Ovary (tissue), 9 donors: ENCODE measurements around the gene CST9L. TPM values are rescaled to one million over a fixed set of nuclear protein-coding genes. Genes with fewer than 3 reads are reported as not detected.
"Not testable (repeated sequence)": the region's sequence is repeated elsewhere in the genome, so short reads cannot be mapped to it uniquely, and the experiment has no call there.

Source experiments
- DNase-seq, 5 donors: peaks; one replicate each; pipeline ENCODE4 v3.0.0-alpha.2; 2019 to 2020
- H3K27ac ChIP-seq, 2 donors: fragments of 200-600 bp; one replicate each; pipeline versions ENCODE4 v1.5.1 to v1.8.0; 2019 to 2022
- H3K27me3 ChIP-seq: fragments of 200-600 bp; one replicate; pipeline ENCODE4 v1.8.0; 2022
- H3K36me3 ChIP-seq: fragments of 200-600 bp; sonication (generic); one replicate; pipeline ENCODE4 v1.5.1; 2019
- H3K4me1 ChIP-seq: one replicate; pipeline ENCODE4 v1.8.1; 2013; ENCODE audit warnings: mild to moderate bottlenecking, moderate library complexity; ENCODE audit not compliant: insufficient read depth
- H3K4me3 ChIP-seq: fragments of 200-600 bp; sonication (generic); one replicate; pipeline ENCODE4 v1.5.1; 2017
- H3K9me3 ChIP-seq, 2 donors: fragments of 200-600 bp in 1 of 2; sonication (generic) in 1 of 2; one replicate each; pipeline versions ENCODE4 v1.5.1 to v1.8.1; 2013 to 2019; ENCODE audit warnings: mild to moderate bottlenecking in 1 of 2, moderate library complexity in 1 of 2
- CTCF ChIP-seq, 3 donors: fragments of 450-650 bp in 2 of 3; fragments of 200-600 bp in 1 of 3; IDR thresholded peaks; one replicate each; pipeline versions ENCODE4 v1.5.1 to v1.8.0; 2016 to 2022; ENCODE audit warnings: antibody characterized with exemption in 3 of 3, mild to moderate bottlenecking in 1 of 3
- EP300 ChIP-seq: sonication (generic); formaldehyde crosslinking; IDR thresholded peaks from one replicate; pipeline ENCODE4 v1.6.1; 2017; ENCODE audit warnings: antibody characterized with exemption
- POLR2A ChIP-seq: fragments of 450-650 bp; IDR thresholded peaks from one replicate; pipeline ENCODE4 v1.6.1; 2017; ENCODE audit warnings: antibody characterized with exemption, mild to moderate bottlenecking, moderate library complexity
- WGBS, 3 donors: extraction: QIAGEN DNeasy Blood & Tissue Kit in 1 of 3; methylation state at CpG; one replicate each; pipeline versions ENCODE4 v1.1.5 to v1.1.7; 2013 to 2017; 5-methylcytosine and 5-hydroxymethylcytosine counted together
- intact Hi-C, 4 donors: fragments of 100-400 bp; cut with DNase I; formaldehyde crosslinking; loops; one replicate each; pipeline versions ENCODE4 v1.11.0 to v1.15.1; 2022 to 2023
- polyA plus RNA-seq, 2 donors: library from polyadenylated mRNA; stranded (reverse); fragments of 200-250 nt in 1 of 2; fragments of 350-450 nt in 1 of 2; fragmentation: Illumina TruSeq in 1 of 2; extraction: RNeasy Lipid Tissue Mini Kit (QIAGEN cat#74804) in 1 of 2; gene quantifications; one replicate each; pipeline ENCODE4 v1.2.3, GENCODE V29; 2013 to 2014
- total RNA-seq, 7 donors: library from RNA; depleted of rRNA in 2 of 7; stranded (reverse); fragments of >200 nt in 2 of 7; fragmentation: NEBNext Ultra II Directional in 3 of 7; extraction: Animal tissue kit (Norgen Biotek cat#: 25700) in 3 of 7; gene quantifications; one replicate each; pipeline versions ENCODE4 v1.1.0 to v1.2.4, GENCODE V29; 2016 to 2023
- donor health status: DM: no; HTN: no; CAD: no; lungs with moderate emphysema.
- donor health status: DM: no; HTN: no; CAD: no.
- donor health status: Bipolar disorder and iron deficiency.
- donor health status: DM: yes; HTN: yes; CAD: no.
- donor health status: DM: no; HTN: no; CAD: no.
- donor health status: DM: yes; HTN: yes; CAD: no.

CST9L gene
- total and polyA plus RNA-seq, 9 donors: not detected

GRCh38 chr20:23582293-23582692, 14.0 kb upstream of the CST9L start:
- H3K4me3 ChIP-seq: no peak overlapping the region
- no peaks in the 10 kb centered on the region for H3K27me3 ChIP-seq
- TF ChIP-seq POLR2A: no peak
- no peak for TF ChIP-seq CTCF (IDR thresholded peaks at IDR 0.05)
- no peak for TF ChIP-seq EP300
- no peaks in the 10 kb centered on the region for H3K4me1 ChIP-seq
- no peak for DNase-seq
- WGBS, 3 donors: 65 to 94% (median 79%) methylated on average over 1 of the region's 1 CpG
- intact Hi-C loops: no loop called here
- no peaks in the 10 kb centered on the region for H3K36me3 ChIP-seq
- no peaks in the 10 kb centered on the region for H3K9me3 ChIP-seq
- no peak overlapping the region for H3K27ac ChIP-seq

- H3K4me3 ChIP-seq, H3K27ac ChIP-seq, H3K9me3 ChIP-seq, intact Hi-C loops, H3K36me3 ChIP-seq, H3K27me3 ChIP-seq, DNase-seq, H3K4me1 ChIP-seq: not testable (repeated sequence)
- 78 to 89% (median 78%) methylated on average over 9 of the region's 9 CpGs for WGBS, 3 donors
These were observed 13.5 kb upstream of the CST9L start for GRCh38 chr20:23581833-23582232.

GRCh38 chr20:23574977-23575376, 6.7 kb upstream of the CST9L start:
- H3K9me3 ChIP-seq: no peaks in the 10 kb centered on the region
- TF ChIP-seq CTCF (IDR thresholded peaks at IDR 0.05) (no peak), POLR2A (no peak), EP300 (no peak)
- no peak for DNase-seq
- intact Hi-C loops: no loop called here
- H3K36me3 ChIP-seq: no peaks in the 10 kb centered on the region
- H3K27me3 ChIP-seq: no peaks in the 10 kb centered on the region
- H3K4me3 ChIP-seq: no peak overlapping the region
- H3K27ac ChIP-seq: no peak overlapping the region
- H3K4me1 ChIP-seq: no peaks in the 10 kb centered on the region

DNA sequence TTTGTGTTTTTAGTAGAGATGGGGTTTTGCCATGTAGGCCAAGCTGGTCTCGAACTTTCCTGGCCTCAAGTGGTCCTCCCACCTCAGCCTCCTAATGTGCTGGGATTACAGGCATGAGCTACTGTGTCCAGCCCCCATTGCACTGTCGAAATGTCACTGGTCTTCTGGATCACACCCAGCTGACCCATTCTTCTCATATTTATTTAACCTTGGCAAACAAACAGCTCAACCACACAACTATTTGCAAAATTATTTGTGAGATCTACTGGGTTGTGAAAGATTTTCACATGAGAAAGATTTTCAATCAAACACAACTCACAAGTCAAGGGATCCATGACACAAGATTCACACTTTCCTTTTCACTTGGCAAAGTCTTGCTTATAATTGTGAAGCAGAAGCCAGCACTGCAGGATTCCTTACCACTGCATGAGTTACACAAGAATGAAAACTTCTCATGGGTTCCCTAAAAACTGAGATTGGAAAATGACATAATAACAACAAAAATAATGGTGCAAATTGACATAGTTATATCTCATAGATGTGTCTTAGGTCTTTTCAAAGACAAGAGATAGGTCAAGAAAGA, 2.0 kb upstream of the CST9L start:
- TF ChIP-seq EP300: no peak
- no peak for TF ChIP-seq POLR2A
- TF ChIP-seq CTCF (IDR thresholded peaks at IDR 0.05): no peak
- no peaks in the 10 kb centered on the region for H3K36me3 ChIP-seq
- no peaks in the 10 kb centered on the region for H3K9me3 ChIP-seq
- no peaks in the 10 kb centered on the region for H3K27me3 ChIP-seq
- DNase-seq: no peak
- H3K4me1 ChIP-seq: no peaks in the 10 kb centered on the region
- H3K27ac ChIP-seq: no peak overlapping the region
- H3K4me3 ChIP-seq: no peak overlapping the region
- intact Hi-C loops: no loop called here
- WGBS, 3 donors: 64 to 67% (median 67%) methylated on average over 2 of the region's 2 CpGs

DNA sequence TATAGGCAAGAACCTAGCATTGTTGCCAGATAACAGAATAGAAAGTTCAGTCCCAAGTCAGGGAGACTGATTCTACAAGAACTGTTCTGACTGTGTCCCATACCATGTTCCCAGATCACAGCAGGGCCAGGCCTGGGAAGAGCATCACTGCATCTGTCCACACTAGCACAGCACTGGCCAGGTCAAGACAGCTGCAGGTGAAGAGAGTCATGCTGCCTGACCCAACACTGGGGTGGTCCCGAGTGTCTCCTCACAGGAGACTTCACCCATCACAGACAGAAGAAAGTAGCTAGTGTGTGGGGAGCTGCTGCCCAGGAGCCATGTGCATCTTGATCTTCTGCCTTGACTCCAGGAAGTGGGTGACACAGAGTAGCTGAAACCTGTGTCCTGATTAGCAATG, 1.3 kb upstream of the CST9L start:
- WGBS, 3 donors: 72 to 90% (median 81%) methylated on average over 1 of the region's 1 CpG
- DNase-seq: no peak
- H3K9me3 ChIP-seq: no peaks in the 10 kb centered on the region
- TF ChIP-seq POLR2A: no peak
- no peak for TF ChIP-seq EP300
- no peak for TF ChIP-seq CTCF (IDR thresholded peaks at IDR 0.05)
- no peak overlapping the region for H3K4me3 ChIP-seq
- no peak overlapping the region for H3K27ac ChIP-seq
- no peaks in the 10 kb centered on the region for H3K36me3 ChIP-seq
- no peaks in the 10 kb centered on the region for H3K4me1 ChIP-seq
- H3K27me3 ChIP-seq: no peaks in the 10 kb centered on the region
- intact Hi-C loops: no loop called here
